ENCODE measurements around the gene SLC7A14. TPM values are rescaled to one million over a fixed set of nuclear protein-coding genes. Genes with fewer than 3 reads are reported as not detected.

The SLC7A14 gene
- total RNA-seq, 4 donors from 2014 or later: not detected

- no peak overlapping the region for H3K4me3 ChIP-seq (ENCODE audit: low read depth, poor library complexity, severe bottlenecking)
- no peak for DNase-seq (ENCODE audit: low spot score in 2 of 2)
- WGBS, 2 donors: 93 to 95% methylated on average over 2 of the region's 2 CpGs
- TF ChIP-seq CTCF (IDR thresholded peaks at IDR 0.05): no peak
- no peak for TF ChIP-seq POLR2A (IDR thresholded peaks at IDR 0.05)
- intact Hi-C loops (cut with DNase I; ENCODE audit: low total_unique reads): no loop called here
Observed at GRCh38 chr3:170436697-170437096, 149.2 kb downstream of the SLC7A14 start.

- TF ChIP-seq CTCF (IDR thresholded peaks at IDR 0.05) (no peak), POLR2A (IDR thresholded peaks at IDR 0.05) (no peak)
- WGBS, 2 donors: 98 to 100% methylated on average over 14 of the region's 14 CpGs
- intact Hi-C loops (cut with DNase I; ENCODE audit: low total_unique reads): no loop called here
- H3K4me3 ChIP-seq (ENCODE audit: low read depth, poor library complexity, severe bottlenecking): no peak overlapping the region
- DNase-seq (ENCODE audit: low spot score in 2 of 2): no peak
Observed at GRCh38 chr3:170432416-170432815, 153.5 kb downstream of the SLC7A14 start.

GRCh38 chr3:170431054-170431453 lies 154.8 kb downstream of the SLC7A14 start:
- 93 to 95% methylated on average over 3 of the region's 3 CpGs for WGBS, 2 donors
- H3K4me3 ChIP-seq (ENCODE audit: low read depth, poor library complexity, severe bottlenecking): no peak overlapping the region
- TF ChIP-seq CTCF (IDR thresholded peaks at IDR 0.05): no peak
- TF ChIP-seq POLR2A (IDR thresholded peaks at IDR 0.05): no peak
- intact Hi-C loops (cut with DNase I; ENCODE audit: low total_unique reads): no loop called here
- no peak for DNase-seq (ENCODE audit: low spot score in 2 of 2)

GRCh38 chr3:170429050-170429449 lies 156.8 kb downstream of the SLC7A14 start:
- intact Hi-C loops (cut with DNase I; ENCODE audit: low total_unique reads): no loop called here
- no peak overlapping the region for H3K4me3 ChIP-seq (ENCODE audit: low read depth, poor library complexity, severe bottlenecking)
- 68 to 87% methylated on average over 1 of the region's 1 CpG for WGBS, 2 donors
- no peak for DNase-seq (ENCODE audit: low spot score in 2 of 2)
- TF ChIP-seq CTCF (IDR thresholded peaks at IDR 0.05) (no peak), POLR2A (IDR thresholded peaks at IDR 0.05) (no peak)

- no peak overlapping the region for H3K4me3 ChIP-seq (ENCODE audit: low read depth, poor library complexity, severe bottlenecking)
- DNase-seq (ENCODE audit: low spot score in 2 of 2): no peak
- 69 to 70% methylated on average over 2 of the region's 2 CpGs for WGBS, 2 donors
- TF ChIP-seq POLR2A (IDR thresholded peaks at IDR 0.05) (no peak), CTCF (IDR thresholded peaks at IDR 0.05) (no peak)
- intact Hi-C loops (cut with DNase I; ENCODE audit: low total_unique reads): no loop called here
Observed at GRCh38 chr3:170428095-170428494, 157.8 kb downstream of the SLC7A14 start.

GRCh38 chr3:170426240-170426797 lies 159.6 kb downstream of the SLC7A14 start:
- no peak for DNase-seq (ENCODE audit: low spot score in 2 of 2)
- intact Hi-C loops (cut with DNase I; ENCODE audit: low total_unique reads): no loop called here
- H3K4me3 ChIP-seq (ENCODE audit: low read depth, poor library complexity, severe bottlenecking): no peak overlapping the region
- WGBS, 2 donors: 67 to 69% methylated on average over 2 of the region's 2 CpGs
- TF ChIP-seq CTCF (IDR thresholded peaks at IDR 0.05): no peak
- TF ChIP-seq POLR2A (IDR thresholded peaks at IDR 0.05): no peak
